Frontal cortex (tissue), 4 donors: ENCODE results near the gene IPCEF1. TPM values are rescaled to one million over a fixed set of nuclear protein-coding genes. Genes with fewer than 3 reads are reported as not detected.
"Not testable (repeated sequence)": the region's sequence is repeated elsewhere in the genome, so short reads cannot be mapped to it uniquely, and the experiment has no call there.

Experiments
- DNase-seq, 2 donors: peaks; one replicate each; pipeline ENCODE4 v3.0.0; 2012; ENCODE audit warnings: low spot score in 2 of 2
- FAIRE-seq: peaks from 2 replicates; lab custom pipeline; 2012; peaks lifted over from hg19 to GRCh38; lab: Jason Lieb, UNC
- total RNA-seq: library from RNA; depleted of rRNA; stranded (reverse); fragments of >200 nt; gene quantifications from one replicate; pipeline ENCODE4 v1.2.3, GENCODE V29; 2014
- donor health status: control.
- donor health status: control.
- donor health status: control.

IPCEF1 gene
- total RNA-seq, 1 donor from 2014 or later: 10.6 TPM

DNA sequence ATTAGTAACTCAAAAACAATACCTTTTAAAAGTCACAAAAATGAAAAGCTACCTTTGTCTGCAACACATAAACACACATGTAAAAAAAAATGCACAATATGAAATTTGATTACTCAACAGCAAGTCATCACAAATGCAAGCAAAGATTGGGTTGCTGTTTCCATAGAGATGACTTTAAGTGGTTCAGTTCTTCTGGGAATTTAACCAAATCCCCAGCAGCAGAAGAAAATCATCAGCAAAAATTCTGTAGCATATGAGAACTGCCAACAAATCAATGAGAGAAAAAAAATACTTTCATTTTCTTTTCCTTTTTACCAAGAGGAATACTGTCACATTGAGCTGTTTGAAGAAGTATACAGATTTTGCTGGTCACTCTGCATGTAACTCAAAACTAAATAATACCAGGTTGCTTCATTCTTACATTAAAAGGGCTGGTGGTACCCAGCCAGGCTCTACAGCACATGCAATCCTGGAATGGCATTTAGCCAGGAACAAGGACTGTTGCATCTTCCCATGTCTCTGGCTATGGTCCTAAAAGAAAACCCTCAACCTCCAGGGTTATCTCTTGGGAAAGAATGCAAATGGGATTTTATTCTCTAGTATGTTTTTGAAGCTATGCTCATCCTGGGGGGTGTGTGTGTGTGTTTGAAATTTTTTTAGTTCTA lies 159.3 kb downstream of the IPCEF1 start:
- DNase-seq (no peak), FAIRE-seq (no peak)

DNA sequence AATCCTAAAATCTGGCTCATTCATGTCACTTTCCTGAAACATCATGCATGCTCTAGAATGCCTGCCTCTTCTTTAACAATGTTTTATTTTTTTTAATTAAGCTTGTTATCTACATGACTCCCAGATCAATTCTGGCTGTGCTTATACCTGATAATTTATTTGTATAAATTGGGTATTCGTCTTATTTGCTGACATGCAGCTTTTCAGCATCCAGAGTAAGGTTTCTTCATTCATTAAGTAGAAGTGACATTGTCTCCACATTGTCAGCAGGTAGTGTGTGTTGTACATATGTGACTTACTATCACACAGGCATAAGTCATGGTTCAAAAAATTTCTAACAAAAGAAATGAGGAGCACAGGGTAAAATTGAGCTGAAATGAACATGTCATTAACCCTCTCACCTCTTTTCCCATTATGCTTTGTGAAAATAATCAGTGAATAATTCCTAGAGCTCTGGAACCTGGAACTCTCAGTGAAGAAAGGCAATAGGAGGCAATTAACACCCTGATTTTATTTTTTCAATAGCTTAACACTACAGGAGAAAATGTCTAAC lies 160.2 kb downstream of the IPCEF1 start:
- DNase-seq (no peak), FAIRE-seq (no peak)

DNA sequence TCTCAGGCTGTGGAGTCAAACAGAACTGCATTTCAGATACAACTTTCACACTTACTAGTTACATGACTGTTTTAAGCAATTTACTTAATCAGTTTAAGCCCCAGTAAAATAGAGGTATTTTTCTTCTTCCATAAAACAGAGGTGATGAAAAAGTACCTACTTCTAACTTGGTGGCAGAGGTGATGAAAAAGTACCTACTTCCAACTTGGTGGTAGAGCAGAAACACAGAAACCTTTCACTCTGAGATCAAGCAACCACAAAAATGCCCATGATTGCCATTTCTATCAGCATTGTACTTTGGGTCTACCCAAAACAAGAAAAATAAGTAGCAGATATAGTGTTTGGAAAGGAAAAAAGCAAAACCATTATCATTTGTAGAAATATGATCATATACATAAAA lies 168.9 kb downstream of the IPCEF1 start:
- DNase-seq: no peak
- FAIRE-seq: no peak

DNA sequence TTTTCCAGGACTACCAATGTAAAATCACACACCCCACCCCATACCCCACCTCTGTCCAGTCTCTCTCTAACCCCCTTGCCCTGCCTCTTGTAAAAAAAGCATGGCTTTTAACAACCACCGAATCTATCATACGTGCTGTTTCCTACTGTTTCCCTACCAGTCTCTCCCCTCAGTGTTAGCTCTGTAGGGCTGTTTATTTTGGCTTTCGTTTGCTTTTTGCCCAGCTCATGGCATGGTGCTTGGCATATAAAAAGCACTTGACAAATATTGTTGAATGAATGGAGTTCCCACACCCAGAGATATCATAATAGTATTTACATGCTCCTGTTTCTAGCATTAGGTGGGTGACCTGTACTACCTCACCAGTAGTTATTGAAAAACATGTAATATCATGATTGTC lies 169.4 kb downstream of the IPCEF1 start:
- no peak for DNase-seq
- no peak for FAIRE-seq

DNA sequence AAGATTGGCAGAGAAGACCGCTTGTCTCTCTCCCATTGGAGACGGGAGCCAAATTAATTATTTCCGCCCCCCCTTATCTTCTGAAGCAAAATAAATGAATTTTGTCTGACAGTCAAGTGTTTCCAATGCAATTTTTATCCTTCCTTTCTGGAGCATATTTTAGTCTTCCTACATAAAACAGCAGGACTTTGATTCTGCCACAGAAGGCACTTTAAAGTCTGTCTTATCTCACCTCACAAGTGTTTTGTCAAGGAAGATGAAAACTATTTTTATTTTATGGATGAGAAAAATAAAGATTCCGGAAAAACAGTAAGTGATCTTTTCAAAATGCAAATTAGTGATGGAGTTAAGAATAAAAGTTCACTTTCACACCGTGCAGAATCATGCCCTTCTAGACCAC lies 177.2 kb downstream of the IPCEF1 start:
- DNase-seq: no peak
- FAIRE-seq: no peak

DNA sequence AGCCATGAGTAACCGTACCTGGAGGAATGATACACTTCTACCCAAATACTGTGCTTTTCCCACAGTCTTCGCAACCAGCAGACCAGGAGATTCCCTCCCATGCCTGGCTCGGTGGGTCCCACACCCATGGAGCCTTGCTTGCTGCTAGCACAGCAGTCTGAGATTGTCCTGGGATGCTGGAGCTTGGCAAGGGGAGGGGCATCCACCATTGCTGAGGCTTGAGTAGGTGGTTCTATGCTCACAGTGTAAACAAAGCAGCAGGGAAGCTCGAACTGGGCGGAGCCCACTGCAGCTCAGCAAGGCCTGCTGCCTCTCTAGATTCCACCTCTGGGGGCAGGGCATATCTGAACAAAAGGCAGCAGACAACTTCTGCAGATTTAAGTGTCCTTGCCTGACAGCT lies 184.2 kb downstream of the IPCEF1 start:
- DNase-seq, FAIRE-seq: not testable (repeated sequence)

DNA sequence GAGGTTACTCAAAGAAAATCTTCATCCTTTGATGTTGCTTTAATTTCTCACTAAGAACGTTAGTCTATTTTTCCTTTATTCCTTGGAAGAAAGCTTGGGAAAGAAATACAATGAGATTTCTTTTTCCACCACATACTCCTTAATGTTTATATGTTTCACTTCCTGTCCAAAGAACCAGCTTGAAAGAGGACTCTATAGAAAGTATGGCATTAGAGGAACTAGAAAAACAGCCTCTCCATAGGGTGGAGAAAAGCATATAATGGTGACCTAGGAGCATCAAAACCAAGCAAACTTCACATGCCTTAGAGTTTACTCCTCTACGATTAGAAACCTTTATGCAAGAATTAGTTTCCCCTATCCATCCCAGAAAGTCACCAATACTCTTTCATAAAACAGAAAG lies 186.5 kb downstream of the IPCEF1 start:
- DNase-seq (no peak), FAIRE-seq (no peak)

DNA sequence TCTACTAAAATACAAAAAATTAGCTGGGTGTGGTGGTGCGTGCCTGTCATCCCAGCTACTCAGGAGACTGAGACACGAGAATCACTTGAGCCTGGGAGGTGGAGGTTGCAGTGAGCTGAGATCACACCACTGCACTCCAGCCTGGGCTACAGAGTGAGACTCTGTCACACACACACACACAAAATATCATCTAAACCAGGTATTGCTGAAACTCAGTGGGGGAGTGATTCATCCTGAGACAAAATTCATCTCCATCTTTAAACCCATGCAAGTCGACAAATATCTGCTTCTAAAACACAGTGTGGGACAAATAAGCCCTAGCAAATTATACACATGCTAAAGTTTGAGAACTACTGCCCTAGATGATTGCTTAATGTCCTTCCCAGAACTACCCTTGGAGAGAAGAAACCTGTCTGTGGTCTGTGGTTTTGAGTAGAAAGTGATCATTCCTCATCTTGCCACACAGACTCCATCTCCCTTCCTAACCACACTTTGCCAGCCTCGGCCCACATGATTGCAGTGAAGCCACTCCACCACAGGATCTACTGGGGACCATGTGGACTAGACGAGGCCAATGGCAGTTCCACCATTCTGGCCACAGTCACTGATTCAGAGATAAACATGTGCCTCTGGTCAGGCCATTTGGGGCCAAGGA lies 187.3 kb downstream of the IPCEF1 start:
- DNase-seq: no peak
- no peak for FAIRE-seq

DNA sequence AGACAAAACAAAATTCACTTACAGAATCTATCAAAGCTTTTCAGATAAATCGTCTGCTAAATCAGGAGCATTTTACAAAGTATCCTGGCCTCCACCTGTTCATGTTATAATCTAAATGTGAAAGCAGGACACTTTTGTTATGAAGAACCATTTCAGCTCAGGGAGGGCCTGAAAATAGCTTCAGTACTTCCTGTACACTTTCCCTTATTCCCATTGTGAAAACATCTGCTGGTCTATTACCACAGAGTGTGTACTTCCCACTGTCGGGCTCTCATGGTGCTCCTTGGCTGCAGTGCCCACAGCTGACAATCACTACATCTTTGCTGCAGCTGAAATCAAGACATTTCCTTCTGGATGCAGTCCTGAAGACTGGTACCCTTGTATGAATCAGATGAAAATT lies 189.5 kb downstream of the IPCEF1 start:
- FAIRE-seq (no peak), DNase-seq (no peak)

DNA sequence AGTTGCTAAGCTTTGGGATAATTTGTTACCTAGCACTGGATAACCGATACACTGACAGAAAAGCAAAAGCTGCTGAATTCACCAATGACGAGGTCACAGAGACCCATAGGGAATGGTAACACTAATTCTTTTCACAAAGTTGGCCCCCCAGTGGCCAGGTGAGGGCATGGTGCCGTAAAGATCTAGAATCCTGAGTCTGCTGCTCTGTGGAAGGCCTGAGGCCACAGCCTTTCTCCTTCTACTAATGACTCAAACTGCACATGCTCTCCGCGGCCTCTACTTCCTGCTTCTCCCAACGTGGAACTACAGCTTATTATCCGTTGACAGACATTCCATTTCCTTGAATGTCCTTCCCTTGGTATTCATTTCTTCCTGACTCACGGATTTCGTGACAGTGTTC lies 190.5 kb downstream of the IPCEF1 start:
- FAIRE-seq: no peak
- no peak for DNase-seq

DNA sequence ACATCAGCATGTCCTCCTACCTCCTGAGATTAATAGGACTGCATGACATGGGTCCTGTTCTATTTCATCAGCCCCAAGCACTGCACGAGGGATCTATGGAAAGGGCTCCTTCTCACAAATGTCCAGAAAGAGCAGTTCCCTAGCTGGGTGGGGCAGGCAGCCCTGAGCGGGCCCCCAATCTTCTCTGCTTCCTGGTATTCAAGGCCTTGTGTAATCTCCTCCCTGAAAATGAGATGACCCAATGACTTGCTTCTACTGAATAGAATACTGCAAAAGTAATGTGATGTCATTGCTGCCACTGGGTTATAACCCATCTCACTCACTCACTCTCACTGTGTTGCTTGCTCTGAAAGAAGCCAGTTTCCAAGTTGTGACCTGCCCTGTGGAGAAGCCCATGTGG lies 191.1 kb downstream of the IPCEF1 start:
- FAIRE-seq (no peak), DNase-seq (no peak)

DNA sequence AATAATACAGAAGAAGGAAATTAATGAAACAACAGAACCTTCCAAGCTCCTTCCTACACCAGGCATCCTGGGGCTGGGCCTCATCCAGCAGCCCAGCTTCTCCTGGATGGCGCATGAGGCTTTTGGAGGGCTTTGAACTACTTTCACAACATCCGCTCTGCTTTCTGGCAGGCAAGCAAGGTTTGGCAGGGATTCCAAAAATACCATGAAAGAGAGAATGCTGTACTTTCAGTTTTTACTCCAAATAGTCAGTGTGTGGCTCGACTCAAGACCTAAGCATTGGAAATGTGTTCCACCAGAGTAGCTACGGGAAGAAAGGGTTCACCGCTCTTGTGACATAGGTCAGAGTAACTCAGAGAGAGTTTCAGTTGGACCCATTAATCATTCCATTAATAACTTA lies 192.2 kb downstream of the IPCEF1 start:
- FAIRE-seq (no peak), DNase-seq (peak in 1 of 2 donors; percentile 7)

DNA sequence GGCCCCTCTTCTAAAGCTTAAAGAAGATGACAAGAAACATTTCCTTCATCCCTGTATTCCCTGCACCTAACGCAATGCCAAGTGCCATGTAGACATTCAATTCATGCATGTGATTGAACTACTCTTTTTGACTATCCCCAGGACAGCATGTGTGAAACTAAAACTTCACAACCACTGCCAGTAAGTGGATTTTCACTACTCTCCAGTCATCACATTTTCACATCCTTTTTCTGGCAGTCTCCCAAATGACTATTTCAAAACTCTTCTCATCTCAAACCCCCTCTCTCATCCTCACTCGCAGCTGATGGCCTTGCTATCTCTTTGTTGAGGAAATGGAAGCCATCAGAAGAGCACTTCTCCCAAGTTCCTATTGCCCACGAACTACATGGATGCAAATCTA lies 194.9 kb downstream of the IPCEF1 start:
- DNase-seq: no peak

DNA sequence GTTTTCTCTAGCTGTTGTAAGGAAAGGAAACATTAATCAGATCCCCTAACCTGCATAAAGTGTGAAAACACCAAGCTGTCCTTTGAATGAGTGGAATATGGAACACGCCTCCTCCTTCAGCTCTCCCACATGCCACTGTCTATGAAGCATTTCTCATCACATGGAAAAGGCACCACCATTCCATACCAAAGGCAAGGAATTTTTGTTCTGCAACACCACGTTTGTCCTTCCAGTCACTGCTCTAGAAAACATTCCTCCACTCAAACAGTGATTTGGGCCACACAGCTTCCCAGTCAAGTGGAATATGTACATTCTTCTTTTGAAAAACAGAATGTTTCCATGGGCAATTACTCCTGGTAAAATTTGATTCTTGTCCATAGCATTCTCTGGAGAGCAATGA lies 197.5 kb downstream of the IPCEF1 start:
- DNase-seq (no peak), FAIRE-seq (no peak)

More for the DNA sequence above, 194.9 kb downstream of the IPCEF1 start:
- FAIRE-seq: no peak

DNA sequence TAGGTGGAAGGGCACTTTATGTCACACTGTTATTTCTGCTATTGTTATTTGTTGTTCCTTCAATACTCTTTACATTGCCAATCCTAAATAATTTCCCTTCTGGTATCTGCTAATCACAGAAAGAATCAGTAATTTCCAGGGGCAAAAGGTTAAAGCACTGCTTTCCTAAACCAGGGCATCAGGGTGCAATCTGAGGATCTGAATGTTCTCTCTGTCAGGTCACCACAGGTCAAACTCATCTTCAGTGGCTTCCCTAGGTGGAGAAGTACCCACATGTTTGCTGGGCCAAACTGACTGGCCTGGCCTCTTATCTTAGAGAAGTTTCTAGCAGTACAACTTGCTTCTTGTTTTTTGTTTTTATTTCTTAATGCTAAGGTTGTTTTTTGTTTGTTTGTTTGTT lies 198.9 kb downstream of the IPCEF1 start:
- no peak for DNase-seq
- FAIRE-seq: no peak

DNA sequence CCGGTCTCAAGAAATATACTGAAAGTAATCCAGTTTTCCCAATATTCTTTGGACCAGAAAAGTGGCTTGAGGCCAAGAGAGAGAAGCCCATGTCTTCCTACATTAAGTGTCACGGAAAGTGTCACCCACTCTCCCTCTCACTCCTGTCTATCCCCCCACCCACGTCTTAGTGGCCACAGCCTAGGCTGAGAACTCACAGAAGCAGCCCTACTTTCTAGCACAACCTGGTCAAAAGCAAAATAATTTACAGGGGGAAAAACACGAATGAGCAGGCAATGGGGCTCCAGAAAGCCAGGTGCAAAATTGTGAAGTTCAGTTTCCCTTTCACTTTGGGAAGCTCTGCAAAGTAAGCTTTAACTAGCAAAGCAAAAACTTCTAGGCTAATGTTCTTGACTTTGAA lies 199.5 kb downstream of the IPCEF1 start:
- DNase-seq (no peak), FAIRE-seq (no peak)

DNA sequence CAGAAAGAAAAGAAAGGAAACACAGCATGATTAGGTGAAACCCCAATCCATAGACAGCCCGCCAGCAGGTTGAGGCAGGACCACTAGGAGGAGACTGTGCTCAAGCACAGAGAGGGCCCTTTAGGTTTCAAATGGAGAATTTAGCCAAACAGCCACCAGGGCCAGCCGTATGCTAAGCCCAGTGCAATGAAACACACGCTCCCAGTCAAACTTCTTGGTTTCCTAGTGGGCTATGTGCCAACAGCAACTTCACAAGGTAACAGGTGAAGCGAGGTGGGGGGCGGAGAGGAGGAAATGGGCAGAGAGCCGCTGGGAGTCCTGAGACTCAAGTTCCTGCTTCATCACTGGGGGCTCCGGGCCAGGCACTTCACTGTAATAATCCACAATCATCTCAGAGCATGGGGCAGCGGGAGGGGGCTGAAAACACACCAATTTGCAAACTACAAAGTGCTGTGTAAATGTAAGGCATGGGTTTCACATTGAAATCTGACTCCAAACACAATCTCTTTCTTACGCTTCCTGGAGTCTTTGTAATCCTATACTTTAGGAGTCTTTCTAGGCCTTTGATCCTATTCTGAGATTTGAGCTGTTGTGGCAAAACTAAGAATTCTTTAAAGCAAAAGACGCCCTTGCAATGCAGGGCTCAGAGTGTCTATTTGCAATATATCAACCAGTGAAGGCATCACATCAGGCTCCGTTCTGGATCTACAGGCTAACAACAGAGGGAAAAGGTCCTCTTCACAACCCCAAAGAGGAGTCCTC lies 200.3 kb downstream of the IPCEF1 start:
- FAIRE-seq (no peak), DNase-seq (no peak)

DNA sequence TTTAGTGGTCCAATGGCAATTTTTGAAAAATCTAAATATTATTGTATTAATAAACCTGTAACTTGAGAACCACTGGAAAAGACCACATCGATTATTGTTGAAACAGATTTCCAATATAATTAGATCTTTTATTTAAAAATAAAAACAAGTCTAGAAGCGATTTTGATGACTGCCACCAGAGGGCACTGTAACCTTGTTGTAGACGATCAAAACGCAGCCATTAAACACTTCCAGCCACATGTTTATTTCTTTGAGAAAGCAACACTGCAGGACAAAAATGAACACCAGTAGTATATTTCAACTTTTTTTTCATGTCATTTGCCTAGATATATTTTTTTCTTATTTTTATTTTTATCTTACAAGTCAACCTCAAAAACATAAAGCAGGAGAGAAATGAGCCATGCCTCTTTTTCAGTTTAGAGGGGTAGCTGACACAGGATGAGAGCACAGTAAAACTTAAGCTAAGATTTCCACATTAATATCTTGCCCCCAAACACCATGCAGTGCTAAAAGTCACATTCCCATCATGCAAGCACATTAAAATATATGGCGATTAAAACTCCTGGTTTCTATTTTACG lies 202.1 kb downstream of the IPCEF1 start:
- FAIRE-seq (peak; percentile 97), DNase-seq (peak in 1 of 2 donors; percentile 22)

DNA sequence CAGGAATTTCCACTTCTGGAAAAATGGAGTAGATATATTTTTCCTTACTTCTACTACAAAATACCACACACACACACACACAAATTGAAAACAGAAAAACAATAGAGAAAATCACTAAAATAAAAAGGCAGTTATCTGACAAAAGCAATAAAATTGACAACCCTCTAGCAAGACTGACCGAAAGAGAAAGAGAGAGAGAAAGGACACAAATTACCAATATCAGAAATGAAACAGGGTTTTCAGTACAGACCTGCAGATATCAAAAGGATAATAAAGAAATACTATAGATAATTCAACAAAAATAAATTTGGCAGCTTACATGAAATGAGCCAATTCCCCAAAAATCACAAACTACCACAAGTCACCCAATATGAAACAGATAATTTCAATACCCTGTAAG lies 212.8 kb downstream of the IPCEF1 start:
- no peak for FAIRE-seq
- DNase-seq: no peak

DNA sequence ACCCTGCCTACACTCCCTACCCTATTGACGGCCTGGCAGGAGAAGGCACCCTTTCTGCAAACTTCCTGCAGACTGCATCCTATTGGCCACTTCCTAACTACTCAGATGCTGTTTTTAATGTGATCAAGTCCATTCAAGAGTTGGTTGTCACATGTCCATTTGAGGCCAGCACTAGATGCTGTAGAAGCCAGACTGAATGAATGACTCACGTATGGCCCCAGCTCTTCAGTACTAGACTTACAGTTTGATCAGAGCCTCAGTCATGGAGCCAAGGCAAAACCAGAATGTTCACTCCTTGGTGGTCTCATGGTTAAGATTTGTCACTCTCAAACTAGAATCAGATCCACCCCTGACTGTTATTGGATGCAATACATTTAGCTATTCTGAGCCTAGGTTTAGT lies 215.9 kb downstream of the IPCEF1 start:
- FAIRE-seq: no peak
- DNase-seq: no peak

DNA sequence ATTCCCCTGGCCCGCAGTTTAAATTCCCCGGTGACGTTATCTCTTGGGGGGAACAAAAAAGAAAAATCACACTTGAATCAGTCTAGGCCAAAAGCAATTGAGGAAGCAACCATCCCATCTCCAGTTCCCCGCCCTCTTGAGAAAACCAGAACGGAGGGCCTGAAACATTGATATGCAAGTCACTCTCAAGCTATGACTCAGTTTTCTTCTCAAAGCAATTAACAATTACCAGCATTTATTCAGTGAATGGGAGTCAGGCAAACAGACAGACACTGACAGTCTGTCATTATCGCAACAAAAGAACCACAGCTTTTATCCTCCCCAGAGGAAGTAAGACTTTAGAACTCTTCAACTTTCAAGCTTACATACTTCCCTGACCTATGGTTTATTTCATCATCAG lies 216.7 kb downstream of the IPCEF1 start:
- DNase-seq: peak in 1 of 2 donors; percentile 6

More for the DNA sequence above, 216.7 kb downstream of the IPCEF1 start:
- no peak for FAIRE-seq
